ENCODE data around the gene ACKR2. TPM values are rescaled to one million over a fixed set of nuclear protein-coding genes. Genes with fewer than 3 reads are reported as not detected.

The ACKR2 gene
- total RNA-seq, 1 experiment from 2014 or later: 0.23 TPM

DNA sequence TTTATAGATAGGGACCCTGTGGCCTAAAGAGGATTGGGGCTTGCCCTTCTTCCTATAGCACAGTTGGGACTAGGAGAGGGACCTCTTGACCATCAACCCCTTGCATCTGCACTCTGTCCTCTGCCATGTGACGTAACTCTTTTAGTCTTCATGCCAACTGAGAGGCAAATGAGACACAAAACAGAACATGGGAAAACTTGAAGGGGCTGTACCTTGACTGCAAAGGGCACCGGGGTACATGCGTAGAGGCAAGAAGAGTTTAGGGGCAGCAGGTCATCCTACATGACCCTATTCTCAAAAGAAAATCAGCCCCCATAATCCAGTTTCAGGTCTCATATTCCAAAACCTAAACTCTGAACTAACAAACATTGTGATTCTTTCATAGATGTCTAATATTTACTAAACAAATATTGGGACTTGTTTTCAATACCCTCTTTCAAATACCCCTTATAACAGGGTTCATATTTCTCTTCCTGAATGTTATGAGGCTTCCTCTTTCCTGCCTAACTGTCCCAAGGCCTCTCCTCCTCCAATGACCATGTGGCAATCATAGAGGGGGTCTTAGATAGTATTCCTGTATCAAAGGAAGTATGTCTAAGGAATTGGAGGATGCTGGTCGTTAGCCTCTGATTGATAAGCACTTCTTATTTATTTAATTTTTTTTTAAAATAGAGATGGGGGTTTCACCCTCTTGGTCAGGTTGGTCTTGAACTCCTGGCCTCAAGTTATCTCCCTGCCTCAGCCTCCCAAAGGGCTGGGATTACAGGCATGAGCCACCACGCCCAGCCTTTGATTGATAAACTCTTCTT, 20.6 kb downstream of the ACKR2 start:
- no peak for DNase-seq (ENCODE audit: low read depth)

DNA sequence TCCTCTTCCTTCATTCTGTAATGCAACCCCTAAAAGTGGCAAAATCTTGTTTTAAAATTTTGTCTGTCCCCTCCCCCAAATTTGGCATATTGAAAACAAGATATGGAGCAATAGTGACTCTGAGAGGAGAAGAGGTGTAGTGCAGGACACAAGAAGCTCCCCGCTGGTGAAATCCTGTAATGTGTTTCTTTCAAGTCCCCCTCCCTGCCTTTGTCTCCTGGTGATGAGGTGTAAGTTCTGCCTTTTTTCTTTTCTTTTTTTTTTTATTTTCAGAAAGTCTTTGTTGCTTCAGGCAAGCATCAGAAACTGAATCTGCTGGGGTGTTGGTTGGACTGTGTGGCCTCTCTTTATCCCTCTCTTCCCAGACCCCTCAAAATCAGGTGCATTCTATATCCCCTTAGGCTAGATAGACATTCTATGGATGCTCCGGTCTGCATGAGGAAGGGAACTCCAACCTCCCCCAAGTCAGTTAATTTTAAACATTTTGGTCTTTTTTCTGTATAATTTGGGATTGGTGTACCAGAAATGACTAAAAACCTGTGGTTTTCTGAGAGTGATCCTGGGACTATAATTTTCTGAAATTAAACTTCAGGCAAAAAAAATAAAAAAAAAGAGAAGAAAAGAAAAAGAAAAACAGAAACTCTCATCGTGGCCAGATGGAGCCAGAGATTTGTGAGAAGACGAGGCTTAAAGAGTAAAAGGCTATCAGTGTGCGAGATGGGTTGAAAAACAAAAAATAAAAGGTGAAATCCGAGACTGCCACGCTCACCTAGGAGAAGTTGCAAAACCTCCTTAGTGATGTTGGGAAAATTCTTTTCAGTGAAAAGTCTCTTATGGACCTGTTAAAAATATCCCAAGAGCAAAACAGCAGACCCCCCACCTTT, 21.4 kb downstream of the ACKR2 start:
- DNase-seq (ENCODE audit: low read depth): no peak

GRCh38 chr3:42831321-42831713, 22.1 kb downstream of the ACKR2 start:
- DNase-seq (ENCODE audit: low read depth): peak; percentile 49

- DNase-seq (ENCODE audit: low read depth): no peak
These were observed 27.2 kb downstream of the ACKR2 start for GRCh38 chr3:42836150-42837123.

GRCh38 chr3:42838571-42838970, 29.3 kb downstream of the ACKR2 start:
- no peak for DNase-seq (ENCODE audit: low read depth)

- peak; percentile 58 for DNase-seq (ENCODE audit: low read depth)
These were observed 30.4 kb downstream of the ACKR2 start for GRCh38 chr3:42839616-42840015.

DNA sequence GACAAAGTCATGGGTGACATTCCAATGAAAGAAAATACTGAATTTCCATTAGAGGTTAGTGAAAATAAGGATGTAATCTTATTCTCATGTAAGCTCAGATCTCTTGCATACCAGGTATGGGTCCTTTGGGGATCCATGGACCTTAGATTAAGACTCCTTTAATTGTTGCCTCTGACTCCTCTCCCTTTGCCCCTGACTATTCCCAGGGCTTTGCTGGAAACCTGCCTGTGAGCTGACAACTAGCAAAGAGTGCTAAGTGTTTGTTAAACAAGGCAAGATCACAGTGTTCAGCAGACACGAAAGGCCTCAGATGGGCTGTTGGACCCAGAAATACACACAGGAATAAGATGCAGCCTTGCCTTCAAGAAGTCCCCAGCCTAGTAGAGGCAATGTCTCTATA, 32.1 kb downstream of the ACKR2 start:
- no peak for DNase-seq (ENCODE audit: low read depth)

DNA sequence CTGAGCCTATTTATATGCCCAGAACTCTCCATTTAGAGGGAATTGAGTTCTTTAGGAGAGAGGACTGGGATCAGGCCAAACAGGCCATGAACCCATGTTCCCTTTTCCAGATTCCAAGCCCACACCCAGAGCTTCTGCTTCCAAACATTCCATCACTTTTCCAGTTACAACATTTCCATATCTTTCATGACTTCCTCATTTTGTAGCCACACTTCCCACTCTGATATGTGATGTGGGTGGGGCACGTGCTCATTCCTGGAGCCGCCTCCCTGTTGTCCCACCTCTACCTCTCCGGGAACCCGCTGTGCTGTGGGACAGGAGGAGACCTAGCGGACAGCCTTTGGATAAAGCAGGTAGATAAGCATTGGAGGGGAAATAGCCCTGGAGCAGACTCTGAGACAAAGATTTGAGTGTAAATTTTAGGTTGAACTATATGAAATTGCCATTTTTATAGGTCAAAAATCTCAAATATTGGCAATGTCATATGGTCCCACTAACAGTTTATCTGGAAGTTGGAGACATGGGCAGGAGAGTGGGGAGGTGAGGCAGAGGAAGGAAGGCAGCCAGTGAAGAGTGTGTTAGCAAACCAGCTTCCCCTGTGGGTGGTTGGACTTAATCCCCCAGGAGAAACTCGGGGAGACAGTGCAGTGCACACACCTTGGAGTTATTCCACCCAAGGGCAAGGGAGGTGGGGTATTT, 34.6 kb downstream of the ACKR2 start:
- no peak for DNase-seq (ENCODE audit: low read depth)

DNA sequence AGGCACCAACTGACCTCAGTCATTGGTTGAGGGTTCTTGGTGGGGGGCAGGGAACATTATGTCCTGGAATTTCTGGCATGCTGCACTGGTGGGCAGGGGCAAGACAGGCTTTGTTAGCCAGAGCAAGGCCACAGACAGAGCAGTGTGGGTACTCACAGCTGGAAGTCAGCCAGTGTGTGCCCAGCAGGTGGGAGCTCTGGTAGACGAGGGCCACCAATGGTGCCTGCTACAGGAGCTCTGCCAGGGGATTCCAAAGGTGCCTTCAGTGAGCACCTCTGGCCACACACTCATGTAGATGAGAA, 35.1 kb downstream of the ACKR2 start:
- no peak for DNase-seq (ENCODE audit: low read depth)

DNA sequence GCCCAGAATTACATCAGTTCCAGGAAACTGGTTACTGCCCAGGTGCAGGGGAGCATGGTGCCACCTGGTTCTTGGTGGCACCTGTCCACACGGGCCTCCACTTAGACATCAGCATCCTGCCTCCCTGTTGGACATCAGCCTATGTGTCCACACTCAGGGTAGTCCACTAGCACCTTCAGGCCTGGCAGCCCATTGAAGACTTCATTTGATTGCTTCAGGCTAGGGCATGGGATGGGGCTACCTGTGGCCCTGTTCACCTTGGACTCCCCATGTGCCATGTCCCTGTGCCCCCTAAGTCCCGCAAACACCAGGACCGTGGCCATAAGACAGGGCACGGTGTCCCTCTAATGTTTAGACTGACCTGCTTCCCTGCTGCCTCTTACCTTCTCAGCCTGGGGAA, 35.6 kb downstream of the ACKR2 start:
- no peak for DNase-seq (ENCODE audit: low read depth)

DNA sequence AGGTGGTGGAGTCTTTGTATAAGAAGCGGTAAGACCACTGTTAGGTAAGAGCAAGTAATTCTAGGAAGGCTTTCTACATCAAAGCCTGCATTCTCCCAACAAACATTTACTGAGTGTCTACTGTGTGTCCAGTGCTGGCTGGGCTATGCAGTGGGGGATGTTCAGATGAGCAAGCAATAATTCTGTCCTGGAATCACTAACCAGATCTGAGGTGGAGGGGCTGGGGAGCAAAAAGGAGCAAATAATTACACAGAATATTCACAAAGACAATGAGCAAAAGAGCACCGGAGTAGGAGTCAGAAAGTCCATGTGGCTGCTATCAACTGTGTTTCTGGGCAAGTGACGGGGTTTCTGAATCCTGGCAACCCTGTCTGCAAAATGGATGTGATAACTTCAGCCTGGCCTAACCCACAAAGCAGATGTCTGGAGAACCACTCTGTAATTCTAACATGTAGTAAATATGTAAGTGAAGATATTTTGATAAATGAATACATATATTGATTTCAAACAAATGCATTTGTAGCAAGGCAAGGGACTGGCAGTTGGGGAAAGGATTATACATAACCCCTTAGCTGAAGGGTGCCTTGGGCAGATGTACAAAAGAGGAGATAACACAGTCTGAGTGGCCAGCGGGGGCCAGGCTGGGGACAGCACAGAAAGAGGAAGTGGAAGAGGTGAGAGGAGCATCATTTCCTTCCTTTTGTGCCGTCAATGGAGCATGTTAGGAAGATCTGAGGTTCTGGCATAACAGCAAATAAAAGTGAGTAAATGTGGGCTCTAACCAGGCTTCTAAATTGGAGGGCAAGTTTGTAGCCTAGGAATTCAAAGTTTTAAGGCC, 37.7 kb downstream of the ACKR2 start:
- DNase-seq (ENCODE audit: low read depth): no peak

- no peak for DNase-seq (ENCODE audit: low read depth)
These were observed 38.5 kb downstream of the ACKR2 start for GRCh38 chr3:42847731-42848130.

GRCh38 chr3:42849017-42849416, 39.8 kb downstream of the ACKR2 start:
- no peak for DNase-seq (ENCODE audit: low read depth)

- no peak for DNase-seq (ENCODE audit: low read depth)
These were observed 41.0 kb downstream of the ACKR2 start for GRCh38 chr3:42850263-42850662.

GRCh38 chr3:42851228-42851834, 42.1 kb downstream of the ACKR2 start:
- no peak for DNase-seq (ENCODE audit: low read depth)

DNA sequence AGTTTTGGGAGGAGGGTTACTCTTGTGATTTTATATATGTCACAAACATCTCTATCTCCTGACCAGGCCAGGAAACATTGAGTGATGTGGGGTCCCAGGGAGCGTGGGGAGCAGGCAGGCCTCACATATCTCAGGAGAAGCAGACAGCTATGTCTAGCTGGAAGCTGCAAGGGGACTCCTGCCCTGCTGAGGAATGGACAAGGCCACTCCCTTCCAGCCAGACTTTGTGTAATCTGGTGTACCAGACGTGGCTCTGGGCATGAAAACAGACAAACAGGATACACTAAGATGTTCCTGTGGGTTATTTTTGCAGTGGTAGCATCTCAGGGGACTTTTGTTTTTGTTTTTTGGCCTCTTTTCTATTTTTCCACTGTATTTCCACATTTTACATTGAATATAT, 43.2 kb downstream of the ACKR2 start:
- DNase-seq (ENCODE audit: low read depth): no peak

DNA sequence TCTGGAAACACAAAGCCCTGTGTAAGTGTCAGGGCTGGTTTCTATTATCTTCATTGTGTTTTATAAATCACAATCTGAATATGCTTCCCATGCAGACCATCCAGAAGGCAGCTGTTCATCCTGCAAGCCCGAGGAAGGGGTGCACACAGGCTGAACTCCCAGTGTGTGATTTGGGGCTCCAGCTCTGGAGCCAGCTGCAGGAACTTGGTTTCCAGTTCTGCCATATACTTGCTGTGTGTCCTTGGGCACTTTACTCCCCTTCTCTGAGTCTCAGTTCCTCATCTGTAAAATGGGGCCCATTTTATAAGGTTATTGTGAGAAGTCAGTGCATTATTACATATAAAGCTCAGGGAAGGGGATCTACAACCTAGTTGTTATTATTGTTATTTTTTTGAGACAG, 43.8 kb downstream of the ACKR2 start:
- no peak for DNase-seq (ENCODE audit: low read depth)

DNA sequence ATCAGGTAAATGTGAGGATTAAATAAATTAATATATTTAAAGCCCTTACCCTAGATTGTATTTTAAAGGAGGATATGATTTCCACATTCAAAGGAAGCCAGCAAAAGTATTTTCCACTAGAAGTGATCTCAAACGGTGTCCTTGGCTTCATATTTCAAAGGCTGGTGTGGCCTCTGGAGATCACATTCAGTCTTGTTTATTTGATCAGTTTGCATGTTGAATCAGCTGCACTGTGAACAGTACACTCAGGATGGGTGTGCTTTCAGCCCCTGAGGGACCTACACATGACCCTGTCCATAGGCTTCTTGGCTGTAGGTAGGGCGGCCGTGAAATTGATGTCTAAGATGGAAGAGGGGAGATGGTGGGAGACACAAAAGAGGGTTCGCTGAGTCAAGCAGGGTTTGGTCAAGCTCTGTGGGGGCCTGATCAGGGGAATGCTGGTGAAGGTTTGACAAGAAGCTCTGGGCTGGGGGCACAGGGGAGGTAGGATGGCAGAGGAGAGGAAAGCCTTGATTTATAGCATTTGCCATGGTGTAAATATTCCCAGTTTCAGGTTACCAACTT, 44.6 kb downstream of the ACKR2 start:
- DNase-seq (ENCODE audit: low read depth): no peak

GRCh38 chr3:42855219-42855546, 45.9 kb downstream of the ACKR2 start:
- DNase-seq (ENCODE audit: low read depth): no peak
